NCI-H82 (cell line): ENCODE results near the gene HBEGF.

Experiments
- DNase-seq: peaks from one replicate; lab custom pipeline; 2025; lab: John Stamatoyannopoulos, UW

The HBEGF gene

GRCh38 chr5:140346348-140347221, at the start of gene HBEGF:
HBEGF (minus strand) TSS chr5:140346603; CDS start chr5:140346328, 275 bp downstream.
- peak; percentile 86 for DNase-seq

- DNase-seq = no peak
Observed at GRCh38 chr5:140393738-140394137, 47.3 kb upstream of the HBEGF start.

- DNase-seq = no peak
Observed at GRCh38 chr5:140391732-140392131, 45.3 kb upstream of the HBEGF start.

- no peak for DNase-seq
Observed at GRCh38 chr5:140391312-140391711, 44.9 kb upstream of the HBEGF start.

- no peak for DNase-seq
Observed at GRCh38 chr5:140388052-140388451, 41.6 kb upstream of the HBEGF start.

GRCh38 chr5:140383300-140383699, 36.9 kb upstream of the HBEGF start:
- DNase-seq = no peak

GRCh38 chr5:140382866-140383265, 36.5 kb upstream of the HBEGF start:
- DNase-seq = no peak

- DNase-seq = peak; percentile 15
Observed at GRCh38 chr5:140381972-140382371, 35.6 kb upstream of the HBEGF start.

GRCh38 chr5:140381351-140381750, 34.9 kb upstream of the HBEGF start:
- no peak for DNase-seq

GRCh38 chr5:140372971-140373487, 26.6 kb upstream of the HBEGF start:
- peak; percentile 80 for DNase-seq

GRCh38 chr5:140371356-140372151, 25.2 kb upstream of the HBEGF start:
- DNase-seq = no peak

GRCh38 chr5:140367256-140368013, 21.0 kb upstream of the HBEGF start:
- DNase-seq = no peak

- no peak for DNase-seq
Observed at GRCh38 chr5:140366589-140367255, 20.3 kb upstream of the HBEGF start.

GRCh38 chr5:140365941-140366340, 19.5 kb upstream of the HBEGF start:
- no peak for DNase-seq

GRCh38 chr5:140365282-140365681, 18.9 kb upstream of the HBEGF start:
- DNase-seq = no peak

GRCh38 chr5:140364472-140364765, 18.0 kb upstream of the HBEGF start:
- no peak for DNase-seq

GRCh38 chr5:140363631-140364471, 17.4 kb upstream of the HBEGF start:
- no peak for DNase-seq

GRCh38 chr5:140362875-140363630, 16.6 kb upstream of the HBEGF start:
- DNase-seq = peak; percentile 63

GRCh38 chr5:140362311-140362710, 15.9 kb upstream of the HBEGF start:
- no peak for DNase-seq

- DNase-seq = no peak
Observed at GRCh38 chr5:140361901-140362300, 15.5 kb upstream of the HBEGF start.
